Ramos (cell line): ENCODE data around the gene KRTAP4-12.
"Not testable (repeated sequence)": the region's sequence is repeated elsewhere in the genome, so short reads cannot be mapped to it uniquely, and the experiment has no call there.

Experiments used
- in situ Hi-C: fragments of 300-500 bp; cut with MboI; formaldehyde crosslinking; loops from one replicate; pipeline ENCODE4 v1.14.3; 2022; ENCODE audit warnings: low sequenced_read_pairs; ENCODE audit not compliant: unreplicated experiment

The KRTAP4-12 gene

GRCh38 chr17:41127371-41127770 lies 3.4 kb upstream of the KRTAP4-12 start:
- in situ Hi-C loops = no loop called here

GRCh38 chr17:41126412-41126811 lies 2.4 kb upstream of the KRTAP4-12 start:
- in situ Hi-C loops = no loop called here

DNA sequence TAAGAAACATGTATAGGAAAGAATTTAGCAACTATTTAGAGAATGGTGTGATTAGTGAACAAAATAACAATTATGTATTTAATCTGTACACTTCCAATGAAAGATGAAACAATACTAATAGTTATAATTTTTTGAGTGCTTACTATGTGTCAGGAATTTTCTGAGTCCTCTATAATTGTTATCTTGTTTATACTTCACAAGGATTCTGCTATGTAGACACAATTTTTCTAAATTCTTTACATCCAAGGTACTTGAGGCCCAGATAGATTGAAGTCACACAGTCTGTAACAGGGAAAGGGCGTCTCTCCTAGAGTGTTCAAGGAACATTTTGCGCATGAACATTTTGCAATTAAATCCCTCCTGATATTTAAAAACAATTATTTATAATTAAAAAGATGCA lies 1.1 kb upstream of the KRTAP4-12 start:
- in situ Hi-C loops = no loop called here

GRCh38 chr17:41123292-41123990 lies 541 bp downstream of the KRTAP4-12 start:
- in situ Hi-C loops = not testable (repeated sequence)

GRCh38 chr17:41121742-41122141 lies 2.2 kb downstream of the KRTAP4-12 start:
- in situ Hi-C loops = no loop called here

- in situ Hi-C loops = not testable (repeated sequence)
These were observed 4.0 kb downstream of the KRTAP4-12 start for GRCh38 chr17:41119696-41120690.

GRCh38 chr17:41118721-41119120 lies 5.3 kb downstream of the KRTAP4-12 start:
- in situ Hi-C loops = no loop called here

GRCh38 chr17:41117846-41118386 lies 6.1 kb downstream of the KRTAP4-12 start, which contains the start of gene KRTAP4-11:
Gene KRTAP4-11, minus strand, starts transcription at chr17:41118373. Its CDS starts 58 bp downstream, at chr17:41118315.
- in situ Hi-C loops = not testable (repeated sequence)

- in situ Hi-C loops = no loop called here
These were observed 7.7 kb downstream of the KRTAP4-12 start for GRCh38 chr17:41116297-41116696.

DNA sequence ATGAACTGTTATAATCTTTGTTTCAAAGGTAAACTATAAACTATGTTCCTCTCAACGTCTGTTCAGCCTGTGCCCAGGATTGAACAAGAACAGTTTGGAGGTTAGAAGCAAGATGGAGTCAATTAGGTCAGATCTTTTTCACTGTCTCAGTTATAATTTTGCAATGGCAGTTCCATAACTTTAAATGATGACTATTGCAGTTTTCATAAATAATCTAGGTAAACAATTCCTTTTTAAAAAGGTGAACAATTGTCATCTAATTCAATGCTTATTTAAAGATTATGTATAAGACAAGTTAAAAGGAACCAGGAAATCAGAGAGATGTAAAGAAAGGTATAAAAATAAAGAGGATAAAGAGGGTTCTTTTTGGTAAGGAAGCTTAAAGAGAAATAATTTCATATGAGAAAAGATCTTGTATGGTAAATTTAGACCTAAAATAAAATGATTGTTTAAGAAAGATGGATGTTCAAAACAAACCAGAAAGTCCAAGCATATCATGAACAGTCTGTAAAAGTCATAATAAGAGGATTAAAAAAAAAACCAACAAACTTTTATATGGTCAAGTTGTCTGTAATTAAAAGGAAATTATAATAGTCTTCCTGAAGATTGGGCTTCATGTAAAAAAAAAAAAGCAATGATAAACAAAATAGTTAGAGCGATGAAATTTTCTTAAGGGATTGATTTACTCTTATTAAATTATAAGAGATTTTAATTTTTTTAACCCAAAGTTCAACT lies 12.7 kb downstream of the KRTAP4-12 start:
- in situ Hi-C loops = no loop called here

DNA sequence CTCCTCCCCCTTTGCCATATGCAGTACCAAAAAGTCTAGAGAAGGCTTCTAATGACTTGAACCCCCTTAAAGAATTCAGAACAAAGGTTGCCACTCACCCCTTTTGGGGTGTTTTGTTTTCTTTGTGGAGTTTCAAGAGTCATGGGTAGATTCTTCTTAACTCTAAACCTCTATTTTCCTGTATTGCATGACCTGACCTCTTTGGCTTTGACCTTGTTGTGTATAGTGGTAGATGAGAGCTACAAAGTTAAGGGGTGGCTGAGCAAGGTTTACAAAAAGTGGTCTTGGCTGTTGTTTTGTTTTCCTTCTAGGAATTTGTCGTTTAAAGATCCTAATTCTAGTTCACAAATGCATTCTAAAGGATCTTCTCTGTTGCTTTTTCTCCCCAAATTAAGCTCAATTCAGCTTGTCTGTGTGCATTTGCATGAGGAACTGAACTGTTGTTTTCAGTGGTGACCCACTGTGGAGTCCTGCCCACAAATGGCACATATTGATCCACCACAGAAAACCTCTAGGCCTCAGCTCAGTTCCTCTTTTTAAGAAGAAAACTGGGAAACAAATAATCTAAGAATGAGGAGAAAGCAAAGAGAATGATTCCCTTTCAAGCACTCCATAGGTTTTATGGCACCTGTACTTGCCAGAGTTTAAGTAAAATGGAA lies 15.1 kb downstream of the KRTAP4-12 start:
- in situ Hi-C loops = not testable (repeated sequence)

DNA sequence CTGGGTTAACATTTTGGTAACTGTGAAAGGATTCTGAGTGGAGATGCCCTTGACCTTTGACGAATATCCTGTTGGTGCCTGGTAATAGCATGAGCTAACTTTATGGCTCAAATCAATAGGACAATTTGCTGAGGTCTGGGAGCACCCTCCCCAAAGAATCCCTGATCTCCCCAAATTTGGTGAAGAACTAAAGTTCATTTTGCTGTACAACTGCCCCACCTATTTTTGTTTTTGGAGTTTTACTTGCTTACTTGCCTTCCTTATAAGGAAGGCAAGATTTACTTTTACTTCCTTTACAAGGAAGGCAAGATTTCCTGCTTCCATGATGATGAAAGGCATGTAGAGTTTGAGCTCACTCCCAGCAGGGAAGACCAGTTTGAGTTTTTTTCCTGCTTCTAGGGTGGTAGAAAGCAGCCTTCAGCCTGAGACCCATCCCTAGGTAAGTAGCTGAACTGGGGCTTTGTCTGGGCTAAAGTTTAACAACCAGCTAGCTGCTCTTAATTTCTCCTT lies 16.0 kb downstream of the KRTAP4-12 start:
- in situ Hi-C loops = no loop called here

DNA sequence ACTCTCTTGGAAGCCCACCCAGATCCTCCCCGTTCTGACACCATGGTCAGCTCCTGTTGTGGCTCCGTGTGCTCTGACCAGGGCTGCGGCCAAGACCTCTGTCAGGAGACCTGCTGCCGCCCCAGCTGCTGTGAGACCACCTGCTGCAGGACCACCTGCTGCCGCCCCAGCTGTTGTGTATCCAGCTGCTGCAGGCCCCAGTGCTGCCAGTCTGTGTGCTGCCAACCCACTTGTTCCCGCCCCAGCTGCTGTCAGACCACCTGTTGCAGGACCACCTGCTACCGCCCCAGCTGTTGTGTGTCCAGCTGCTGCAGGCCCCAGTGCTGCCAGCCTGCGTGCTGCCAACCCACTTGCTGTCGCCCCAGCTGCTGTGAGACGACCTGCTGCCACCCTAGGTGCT lies 18.6 kb downstream of the KRTAP4-12 start, which contains the start of gene KRTAP4-9:
KRTAP4-9 (plus strand) TSS at position 43 of the 400 bp plus-strand sequence; CDS start at position 43, 0 bp downstream.
- in situ Hi-C loops = not testable (repeated sequence)

- in situ Hi-C loops = not testable (repeated sequence)
These were observed 19.5 kb downstream of the KRTAP4-12 start for GRCh38 chr17:41104386-41105038.

- in situ Hi-C loops = no loop called here
These were observed 20.1 kb downstream of the KRTAP4-12 start for GRCh38 chr17:41103896-41104295.

- in situ Hi-C loops = no loop called here
These were observed 22.3 kb downstream of the KRTAP4-12 start, which contains the start of gene KRTAP4-16 for GRCh38 chr17:41101586-41102259. Gene KRTAP4-16, minus strand, starts transcription at chr17:41102209. Its CDS starts 0 bp downstream, at chr17:41102209.

DNA sequence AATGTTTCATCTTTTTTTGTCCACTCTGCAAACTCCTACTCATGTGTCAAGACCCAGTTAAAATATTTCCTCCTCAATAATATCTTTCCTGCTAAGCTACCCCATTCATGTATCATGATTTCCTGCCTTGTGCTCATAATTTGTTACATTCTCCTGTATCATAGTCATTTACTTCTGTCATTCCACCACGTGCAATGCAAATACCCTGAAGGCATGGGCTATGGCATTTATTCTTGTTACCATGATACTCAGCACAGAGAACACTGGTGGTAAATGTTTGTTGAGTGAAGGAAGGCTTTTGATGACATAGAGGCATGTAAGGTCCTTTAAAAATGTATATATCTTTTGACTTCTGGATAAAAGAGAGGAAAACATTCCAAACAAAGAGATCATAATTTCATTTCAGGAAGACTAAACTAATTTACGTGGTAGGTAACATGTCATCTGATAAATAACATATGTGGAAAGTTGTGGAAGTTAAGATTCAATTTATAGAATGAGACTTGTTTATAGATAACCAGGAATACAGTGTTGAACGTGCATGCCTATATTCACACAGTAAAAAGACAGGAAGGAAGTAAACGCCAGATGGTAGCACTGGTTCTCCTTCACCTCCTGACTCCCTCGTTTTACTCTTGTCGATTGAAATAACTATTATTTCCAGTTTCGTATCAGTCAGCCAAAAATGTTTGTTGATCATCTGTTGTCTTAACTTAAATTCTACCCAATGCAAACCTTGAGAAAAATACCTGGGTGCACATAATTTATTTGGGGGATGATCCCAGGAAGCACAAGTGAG lies 24.1 kb downstream of the KRTAP4-12 start:
- in situ Hi-C loops = not testable (repeated sequence)
